ENCODE measurements around the gene PRKN.

DNA sequence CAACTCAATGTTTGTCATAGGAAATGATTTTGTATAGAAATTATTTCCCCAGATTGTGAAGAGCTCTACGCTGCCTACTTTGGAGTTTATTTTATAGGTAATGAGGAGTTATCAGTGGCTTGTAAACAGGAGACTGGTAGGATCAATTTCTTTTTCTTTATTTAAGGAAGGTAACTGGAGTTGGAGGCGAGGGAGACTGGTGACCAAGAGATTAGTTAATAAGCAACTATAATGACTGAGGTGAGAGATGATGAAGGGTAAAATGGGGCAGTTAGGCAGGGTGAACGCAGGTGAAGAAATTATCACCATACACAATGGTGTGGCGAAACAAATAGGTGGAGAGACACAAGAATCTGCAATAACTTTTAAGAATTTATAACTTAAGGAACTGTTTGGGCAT lies 100.2 kb downstream of the PRKN start:
- TF ChIP-seq, protein P1, sequence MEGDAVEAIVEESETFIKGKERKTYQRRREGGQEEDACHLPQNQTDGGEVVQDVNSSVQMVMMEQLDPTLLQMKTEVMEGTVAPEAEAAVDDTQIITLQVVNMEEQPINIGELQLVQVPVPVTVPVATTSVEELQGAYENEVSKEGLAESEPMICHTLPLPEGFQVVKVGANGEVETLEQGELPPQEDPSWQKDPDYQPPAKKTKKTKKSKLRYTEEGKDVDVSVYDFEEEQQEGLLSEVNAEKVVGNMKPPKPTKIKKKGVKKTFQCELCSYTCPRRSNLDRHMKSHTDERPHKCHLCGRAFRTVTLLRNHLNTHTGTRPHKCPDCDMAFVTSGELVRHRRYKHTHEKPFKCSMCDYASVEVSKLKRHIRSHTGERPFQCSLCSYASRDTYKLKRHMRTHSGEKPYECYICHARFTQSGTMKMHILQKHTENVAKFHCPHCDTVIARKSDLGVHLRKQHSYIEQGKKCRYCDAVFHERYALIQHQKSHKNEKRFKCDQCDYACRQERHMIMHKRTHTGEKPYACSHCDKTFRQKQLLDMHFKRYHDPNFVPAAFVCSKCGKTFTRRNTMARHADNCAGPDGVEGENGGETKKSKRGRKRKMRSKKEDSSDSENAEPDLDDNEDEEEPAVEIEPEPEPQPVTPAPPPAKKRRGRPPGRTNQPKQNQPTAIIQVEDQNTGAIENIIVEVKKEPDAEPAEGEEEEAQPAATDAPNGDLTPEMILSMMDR (IDR thresholded peaks at IDR 0.05), result no peak
- TF ChIP-seq EZH2phosphoT487 (IDR thresholded peaks at IDR 0.05), result no peak
- TF ChIP-seq EZH2 (IDR thresholded peaks at IDR 0.05), result no peak

Data from neural progenitor cell (in vitro differentiated cells).